GM12873 (cell line): ENCODE results near the gene LEUTX.

Source experiments
- TF ChIP-seq, protein P1 (sequence below): IDR thresholded peaks from 2 replicates; pipeline ENCODE4 v1.5.1; 2012; ENCODE audit warnings: low read depth, mild to moderate bottlenecking, moderate library complexity, low read length, control low read depth; ENCODE audit not compliant: insufficient read depth; ENCODE audit errors: missing control alignments

The LEUTX gene

GRCh38 chr19:39752795-39753194 lies 25.9 kb upstream of the LEUTX start:
- TF ChIP-seq, protein P1, sequence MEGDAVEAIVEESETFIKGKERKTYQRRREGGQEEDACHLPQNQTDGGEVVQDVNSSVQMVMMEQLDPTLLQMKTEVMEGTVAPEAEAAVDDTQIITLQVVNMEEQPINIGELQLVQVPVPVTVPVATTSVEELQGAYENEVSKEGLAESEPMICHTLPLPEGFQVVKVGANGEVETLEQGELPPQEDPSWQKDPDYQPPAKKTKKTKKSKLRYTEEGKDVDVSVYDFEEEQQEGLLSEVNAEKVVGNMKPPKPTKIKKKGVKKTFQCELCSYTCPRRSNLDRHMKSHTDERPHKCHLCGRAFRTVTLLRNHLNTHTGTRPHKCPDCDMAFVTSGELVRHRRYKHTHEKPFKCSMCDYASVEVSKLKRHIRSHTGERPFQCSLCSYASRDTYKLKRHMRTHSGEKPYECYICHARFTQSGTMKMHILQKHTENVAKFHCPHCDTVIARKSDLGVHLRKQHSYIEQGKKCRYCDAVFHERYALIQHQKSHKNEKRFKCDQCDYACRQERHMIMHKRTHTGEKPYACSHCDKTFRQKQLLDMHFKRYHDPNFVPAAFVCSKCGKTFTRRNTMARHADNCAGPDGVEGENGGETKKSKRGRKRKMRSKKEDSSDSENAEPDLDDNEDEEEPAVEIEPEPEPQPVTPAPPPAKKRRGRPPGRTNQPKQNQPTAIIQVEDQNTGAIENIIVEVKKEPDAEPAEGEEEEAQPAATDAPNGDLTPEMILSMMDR: no peak

- TF ChIP-seq, protein P1: no peak
Observed at GRCh38 chr19:39754544-39754943, 24.1 kb upstream of the LEUTX start.

DNA sequence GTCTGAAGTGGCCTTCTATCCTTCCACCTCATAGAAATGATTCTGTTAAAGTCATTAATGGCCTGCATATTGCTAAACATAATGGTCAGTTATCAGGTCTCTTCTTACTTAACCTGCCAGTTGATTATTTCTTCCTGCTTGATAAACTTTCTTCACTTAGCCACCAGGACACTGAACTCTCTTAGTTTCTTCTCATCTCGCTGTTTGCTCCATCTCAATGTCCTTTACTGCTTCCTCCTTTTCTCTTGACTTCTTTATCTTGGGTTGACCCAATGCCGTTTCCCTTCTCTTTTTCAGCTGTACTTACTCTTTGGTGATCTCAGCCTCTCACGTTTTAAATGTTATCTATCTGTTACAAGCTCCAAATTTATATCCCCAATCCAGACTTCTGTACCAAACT lies 23.7 kb upstream of the LEUTX start:
- TF ChIP-seq, protein P1: no peak

- TF ChIP-seq, protein P1: no peak
Observed at GRCh38 chr19:39759457-39760184, 19.0 kb upstream of the LEUTX start.

GRCh38 chr19:39765091-39766076 lies 13.3 kb upstream of the LEUTX start:
- TF ChIP-seq, protein P1: peak; percentile 74

- TF ChIP-seq, protein P1: no peak
Observed at GRCh38 chr19:39768334-39768733, 10.3 kb upstream of the LEUTX start.

- TF ChIP-seq, protein P1: no peak
Observed at GRCh38 chr19:39768786-39769185, 9.9 kb upstream of the LEUTX start.
